ENCODE data around the gene BZW2.
A peak's percentile ranks its signal among the peaks of the same experiment; 100 is the strongest.

BZW2 gene

GRCh38 chr7:16634271-16634738 is 11.7 kb upstream of the BZW2 start:
- Mint-ChIP-seq H3K9me3 (no peaks in the 10 kb centered on the region), H3K4me1 (peaks cover 4% of the 10 kb centered on the region), H3K27me3 (no peaks in the 10 kb centered on the region)

GRCh38 chr7:16636555-16637101 is 9.4 kb upstream of the BZW2 start:
- Mint-ChIP-seq H3K4me3 (no peak overlapping the region), H3K36me3 (ENCODE audit: low read depth) (peaks cover 16% of the 10 kb centered on the region), H3K27ac (no peak overlapping the region), H3K9me3 (no peaks in the 10 kb centered on the region), H3K27me3 (no peaks in the 10 kb centered on the region), H3K4me1 (peaks cover 4% of the 10 kb centered on the region)
- ATAC-seq (peak; percentile 20), DNase-seq (no peak)

More at GRCh38 chr7:16634271-16634738, 11.7 kb upstream of the BZW2 start:
- no peak for ATAC-seq
- no peak overlapping the region for H3K4me3 Mint-ChIP-seq
- peaks cover 14% of the 10 kb centered on the region for H3K36me3 Mint-ChIP-seq (ENCODE audit: low read depth)
- DNase-seq, result no peak
- H3K27ac Mint-ChIP-seq, result no peak overlapping the region

DNA sequence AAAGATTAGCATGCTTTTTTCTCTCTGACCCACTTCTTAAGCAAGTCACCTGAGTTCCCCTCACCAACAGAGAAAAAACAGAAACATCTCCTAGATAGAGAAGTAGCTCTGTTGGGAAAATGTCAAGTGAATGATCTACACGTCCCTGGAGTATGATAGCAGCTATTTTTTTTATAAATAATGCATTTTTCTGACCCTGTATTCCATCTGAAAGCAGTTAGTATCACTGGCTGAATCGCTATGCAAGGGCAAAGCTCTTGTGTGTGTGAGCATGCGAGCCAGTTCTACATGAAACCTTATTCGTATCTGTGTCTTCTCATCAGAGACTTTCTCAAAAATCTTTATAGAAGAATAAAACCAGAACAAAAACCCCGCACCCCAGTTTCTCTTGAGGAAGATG is 8.6 kb upstream of the BZW2 start:
- Mint-ChIP-seq H3K4me1 (peaks cover 7% of the 10 kb centered on the region), H3K36me3 (ENCODE audit: low read depth) (peaks cover 11% of the 10 kb centered on the region), H3K27me3 (no peaks in the 10 kb centered on the region)

DNA sequence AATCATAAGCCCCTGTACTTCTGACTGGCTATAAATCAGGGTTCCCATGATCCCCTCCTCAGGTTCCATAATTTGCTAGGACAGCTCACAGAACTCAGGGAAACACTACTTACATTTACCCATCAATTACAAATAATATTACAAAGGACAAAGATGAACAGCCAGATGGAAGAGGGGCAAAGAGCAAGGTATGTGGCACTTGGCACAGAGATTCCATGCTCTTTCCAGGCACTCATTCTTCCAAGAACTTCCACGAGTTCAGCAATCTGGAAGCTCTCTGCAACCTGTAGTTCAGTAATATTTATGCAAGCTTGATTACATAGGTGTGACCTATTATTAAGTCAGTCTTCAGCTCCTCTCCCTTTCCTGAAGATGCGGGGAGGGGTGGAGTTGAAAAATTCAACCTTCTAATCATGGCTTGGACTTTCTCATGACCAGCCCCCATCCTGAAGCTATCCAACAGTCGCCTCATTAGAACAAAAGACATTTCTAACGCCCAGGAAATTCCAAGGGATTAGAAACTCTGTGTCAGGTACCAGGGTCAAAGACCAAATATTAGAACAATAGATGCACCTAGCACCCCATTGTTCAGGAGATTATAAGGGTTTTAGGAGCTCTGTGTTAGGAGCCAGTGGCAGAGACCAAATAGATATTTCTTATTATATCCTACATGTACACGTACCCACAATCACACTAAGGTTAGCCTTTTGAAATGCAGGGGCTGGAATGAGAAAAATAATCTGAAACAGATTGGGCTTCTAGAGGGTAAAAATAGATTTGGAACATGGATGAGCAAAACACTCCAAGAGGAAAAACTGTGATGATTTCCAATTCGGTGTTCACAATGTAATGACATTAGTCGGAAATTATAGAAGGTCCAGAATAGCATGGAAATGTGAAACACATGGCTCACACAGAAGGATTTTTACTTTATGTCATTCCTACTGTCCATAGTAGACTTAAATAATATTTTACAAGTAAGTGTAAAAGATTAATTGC is 7.4 kb upstream of the BZW2 start:
- H3K9me3 Mint-ChIP-seq, result no peaks in the 10 kb centered on the region
- H3K36me3 Mint-ChIP-seq (ENCODE audit: low read depth), result peaks cover 11% of the 10 kb centered on the region
- H3K4me1 Mint-ChIP-seq, result peaks cover 15% of the 10 kb centered on the region
- no peak overlapping the region for H3K27ac Mint-ChIP-seq
- no peak for ATAC-seq
- no peaks in the 10 kb centered on the region for H3K27me3 Mint-ChIP-seq
- DNase-seq, result no peak
- no peak overlapping the region for H3K4me3 Mint-ChIP-seq

More for the DNA sequence above, 8.6 kb upstream of the BZW2 start:
- H3K9me3 Mint-ChIP-seq, result no peaks in the 10 kb centered on the region
- H3K27ac Mint-ChIP-seq, result no peak overlapping the region
- DNase-seq (no peak), ATAC-seq (no peak)
- no peak overlapping the region for H3K4me3 Mint-ChIP-seq

- Mint-ChIP-seq H3K9me3 (no peaks in the 10 kb centered on the region), H3K36me3 (ENCODE audit: low read depth) (peaks cover 32% of the 10 kb centered on the region), H3K27me3 (no peaks in the 10 kb centered on the region), H3K4me1 (peaks cover 50% of the 10 kb centered on the region), H3K27ac (peak overlapping the region; percentile 84), H3K4me3 (peak overlapping the region; percentile 96)
- DNase-seq (no peak), ATAC-seq (no peak)
Measured at GRCh38 chr7:16644157-16644556, 1.8 kb upstream of the BZW2 start.

GRCh38 chr7:16644636-16645592 is 1.1 kb upstream of the BZW2 start:
- peaks cover 33% of the 10 kb centered on the region for H3K36me3 Mint-ChIP-seq (ENCODE audit: low read depth)
- ATAC-seq, result peak; percentile 41
- H3K4me3 Mint-ChIP-seq, result peak overlapping the region; percentile 96
- H3K27me3 Mint-ChIP-seq, result no peaks in the 10 kb centered on the region
- DNase-seq, result peak; percentile 59
- H3K27ac Mint-ChIP-seq, result peak overlapping the region; percentile 98
- no peaks in the 10 kb centered on the region for H3K9me3 Mint-ChIP-seq
- peaks cover 56% of the 10 kb centered on the region for H3K4me1 Mint-ChIP-seq

- H3K27me3 Mint-ChIP-seq, result no peaks in the 10 kb centered on the region
- peak overlapping the region; percentile 98 for H3K27ac Mint-ChIP-seq
- peaks cover 71% of the 10 kb centered on the region for H3K4me1 Mint-ChIP-seq
- DNase-seq (peak; percentile 9), ATAC-seq (peak; percentile 1)
- no peaks in the 10 kb centered on the region for H3K9me3 Mint-ChIP-seq
- H3K36me3 Mint-ChIP-seq (ENCODE audit: low read depth), result peaks cover 40% of the 10 kb centered on the region
- H3K4me3 Mint-ChIP-seq, result peak overlapping the region; percentile 96
Measured at GRCh38 chr7:16646472-16647072, 591 bp downstream of the BZW2 start.

DNA sequence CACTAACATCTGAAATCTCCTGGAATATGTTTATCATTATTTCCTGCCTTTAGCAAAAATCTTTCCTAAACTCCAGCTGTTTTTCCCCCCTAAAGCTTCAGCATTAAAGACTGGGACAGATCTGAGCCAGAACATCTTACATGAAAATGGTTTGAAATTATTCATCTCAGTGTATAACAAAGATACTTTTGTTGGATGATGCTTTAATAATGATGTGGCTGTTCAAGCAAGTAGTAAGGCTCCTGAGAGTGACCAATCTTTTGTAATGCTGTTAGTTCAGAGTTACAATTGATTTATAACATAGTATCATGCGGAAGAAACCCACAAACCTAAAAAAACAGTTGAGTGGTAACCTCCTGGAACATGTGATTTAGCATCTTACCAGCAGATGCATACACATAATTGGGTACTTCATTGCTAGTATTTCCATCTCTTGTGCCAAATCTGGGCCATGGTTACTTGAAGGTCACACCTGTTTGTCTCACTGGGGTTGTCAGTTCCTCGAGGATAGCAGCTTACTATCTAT is 1.5 kb downstream of the BZW2 start:
- no peaks in the 10 kb centered on the region for H3K27me3 Mint-ChIP-seq
- ATAC-seq, result no peak

GRCh38 chr7:16648551-16648950 is 2.6 kb downstream of the BZW2 start:
- ATAC-seq, result no peak
- DNase-seq, result no peak
- Mint-ChIP-seq H3K36me3 (ENCODE audit: low read depth) (peaks cover 56% of the 10 kb centered on the region), H3K27me3 (no peaks in the 10 kb centered on the region), H3K9me3 (no peaks in the 10 kb centered on the region), H3K27ac (peak overlapping the region; percentile 74), H3K4me1 (peaks cover 77% of the 10 kb centered on the region), H3K4me3 (peak overlapping the region; percentile 96)

More for the DNA sequence above, 1.5 kb downstream of the BZW2 start:
- peaks cover 48% of the 10 kb centered on the region for H3K36me3 Mint-ChIP-seq (ENCODE audit: low read depth)
- H3K4me1 Mint-ChIP-seq, result peaks cover 74% of the 10 kb centered on the region
- no peaks in the 10 kb centered on the region for H3K9me3 Mint-ChIP-seq
- peak overlapping the region; percentile 96 for H3K4me3 Mint-ChIP-seq
- no peak for DNase-seq
- H3K27ac Mint-ChIP-seq, result peak overlapping the region; percentile 98

GRCh38 chr7:16649196-16649595 is 3.2 kb downstream of the BZW2 start:
- no peak for DNase-seq
- H3K4me1 Mint-ChIP-seq, result peaks cover 73% of the 10 kb centered on the region
- H3K36me3 Mint-ChIP-seq (ENCODE audit: low read depth), result peaks cover 52% of the 10 kb centered on the region
- no peaks in the 10 kb centered on the region for H3K27me3 Mint-ChIP-seq
- H3K27ac Mint-ChIP-seq, result no peak overlapping the region
- H3K4me3 Mint-ChIP-seq, result peak overlapping the region; percentile 96
- H3K9me3 Mint-ChIP-seq, result no peaks in the 10 kb centered on the region
- ATAC-seq, result no peak

GRCh38 chr7:16650266-16650665 is 4.3 kb downstream of the BZW2 start:
- no peak for ATAC-seq
- DNase-seq, result no peak
- Mint-ChIP-seq H3K4me3 (peak overlapping the region; percentile 9), H3K27me3 (no peaks in the 10 kb centered on the region), H3K36me3 (ENCODE audit: low read depth) (peaks cover 54% of the 10 kb centered on the region), H3K9me3 (no peaks in the 10 kb centered on the region), H3K27ac (no peak overlapping the region), H3K4me1 (peaks cover 72% of the 10 kb centered on the region)

DNA sequence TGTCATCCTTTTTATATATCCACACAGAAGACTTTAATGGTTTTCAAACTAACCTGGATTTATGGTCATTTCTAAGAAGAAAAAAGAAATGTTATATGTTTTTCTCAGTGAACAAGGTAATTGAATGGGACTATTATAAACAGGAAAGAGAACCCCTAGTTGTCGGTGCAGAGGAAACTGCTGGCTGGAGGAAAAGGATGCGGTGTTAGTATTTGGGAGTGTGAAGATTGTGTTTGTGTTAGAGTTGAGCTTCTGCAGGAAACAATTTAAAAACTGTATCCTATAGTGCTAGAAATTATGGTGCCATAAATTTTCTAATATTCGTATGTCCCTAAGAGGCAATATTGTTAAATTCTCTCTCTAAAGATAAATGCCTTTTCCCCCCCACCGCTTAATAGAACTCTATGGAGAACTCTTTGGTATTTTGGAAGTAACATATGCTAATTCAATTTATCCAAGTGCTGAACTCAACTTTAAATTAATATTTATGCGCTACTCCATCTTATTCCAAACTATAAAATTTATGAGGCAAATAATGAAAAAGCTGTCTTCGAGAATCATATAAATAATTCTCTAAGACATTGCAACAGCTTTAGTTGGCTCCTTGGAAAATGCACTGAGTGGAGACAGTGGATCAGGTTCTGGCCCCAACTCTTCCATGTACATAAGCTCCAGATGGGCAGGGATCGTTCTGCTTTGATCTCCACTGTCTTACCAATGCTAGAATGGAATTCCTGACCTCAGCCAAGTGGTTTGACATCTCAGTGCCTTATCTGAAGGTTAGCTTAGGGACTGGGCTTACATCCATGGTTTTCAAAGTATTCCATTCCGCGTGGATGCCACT is 5.6 kb downstream of the BZW2 start:
- no peaks in the 10 kb centered on the region for H3K27me3 Mint-ChIP-seq
- peaks cover 79% of the 10 kb centered on the region for H3K4me1 Mint-ChIP-seq
- H3K9me3 Mint-ChIP-seq, result no peaks in the 10 kb centered on the region
- ATAC-seq (no peak), DNase-seq (no peak)
- H3K36me3 Mint-ChIP-seq (ENCODE audit: low read depth), result peaks cover 58% of the 10 kb centered on the region
- no peak overlapping the region for H3K4me3 Mint-ChIP-seq
- no peak overlapping the region for H3K27ac Mint-ChIP-seq

- Mint-ChIP-seq H3K4me3 (no peak overlapping the region), H3K27me3 (no peaks in the 10 kb centered on the region), H3K9me3 (no peaks in the 10 kb centered on the region), H3K27ac (no peak overlapping the region), H3K4me1 (peaks cover 77% of the 10 kb centered on the region), H3K36me3 (ENCODE audit: low read depth) (peaks cover 58% of the 10 kb centered on the region)
- DNase-seq (no peak), ATAC-seq (no peak)
Measured at GRCh38 chr7:16652240-16652583, 6.2 kb downstream of the BZW2 start.
